ENCODE results near the gene OSBPL3.

- no peak for TF ChIP-seq POLR2A (IDR thresholded peaks at IDR 0.05)
- TF ChIP-seq POLR2AphosphoS5 (IDR thresholded peaks at IDR 0.05): no peak
- TF ChIP-seq CTCF (IDR thresholded peaks at IDR 0.05 in 8 of 11, conservative IDR thresholded peaks at IDR 0.05 in 3 of 11): peak in 2 of 11 experiments; percentile 16 to 18
Measured at GRCh38 chr7:24894429-24895221, 85.4 kb downstream of the OSBPL3 start.
